ENCODE data around the gene YY2. TPM values are rescaled to one million over a fixed set of nuclear protein-coding genes. Genes with fewer than 3 reads are reported as not detected.

YY2 gene
- total and polyA plus RNA-seq, 9 of the 15 experiments (the other 6 are each of a cell fraction or from before 2014, with no cell fraction given): 0.77 to 2.2 (median 1.1) TPM

GRCh38 chrX:21811832-21812231, 44.0 kb upstream of the YY2 start (continued):
- TF ChIP-seq XRCC4 (IDR thresholded peaks at IDR 0.05; ENCODE audit: extremely low read depth, insufficient read depth, insufficient read length) (no peak), POLR2AphosphoS5 (IDR thresholded peaks at IDR 0.05; ENCODE audit: control insufficient read depth, insufficient read depth, low read depth, low read length) (no peak)

GRCh38 chrX:21812628-21813027, 43.2 kb upstream of the YY2 start:
- DNase-seq (ENCODE audit: extremely low read depth in 1 of 4, low spot score in 3 of 4): no peak
- Histone ChIP-seq H3K9me3 (replicated peaks; ENCODE audit: control insufficient read depth, insufficient read depth, low read depth, low read length) (no peaks in the 10 kb centered on the region), H3K36me3 (ENCODE audit: control insufficient read depth, insufficient read depth, low read length) (no peaks in the 10 kb centered on the region), H3K9ac (ENCODE audit: insufficient read depth in 1 of 2, low read depth in 2 of 2, low read length in 2 of 2) (no peak overlapping the region), H2AFZ (ENCODE audit: low read depth, low read length) (no peak overlapping the region), H3K4me2 (ENCODE audit: insufficient read depth, low read length) (no peak overlapping the region), H3K9me1 (ENCODE audit: control insufficient read depth, insufficient read depth, low read length) (no peaks in the 10 kb centered on the region), H3K79me2 (ENCODE audit: control insufficient read depth, insufficient read depth, low read length) (no peaks in the 10 kb centered on the region), H3K27ac (ENCODE audit: extremely low read depth, low read depth, low read length) (no peak overlapping the region), H3K4me3 (no peak overlapping the region), H3K27me3 (ENCODE audit: control insufficient read depth in 2 of 2, insufficient read depth in 2 of 2, low read length in 2 of 2) (no peaks in the 10 kb centered on the region), H4K20me1 (replicated peaks; ENCODE audit: control insufficient read depth, insufficient read depth, low read length) (no peaks in the 10 kb centered on the region), H3K4me1 (replicated peaks in 1 of 2; ENCODE audit: control insufficient read depth in 2 of 2, insufficient read depth in 2 of 2, low read length in 2 of 2) (no peaks in the 10 kb centered on the region)
- CTCF ChIA-PET (ENCODE audit: low intra/inter-chr PET ratio): no interaction called here
- intact Hi-C loops (cut with micrococcal nuclease) (no loop called here), in situ Hi-C loops (cut with MboI) (no loop called here)
- TF ChIP-seq RHOXF2B (CRISPR knock-in tag; conservative IDR thresholded peaks at IDR 0.05) (no peak), ZNF3 (CRISPR knock-in tag; IDR thresholded peaks at IDR 0.05) (no peak), ZBTB33 (CRISPR knock-in tag; IDR thresholded peaks at IDR 0.05) (no peak)
- FAIRE-seq: no peak
- WGBS (ENCODE audit: insufficient coverage, low coverage, missing lambda C conversion rate): 7% methylated on average over 2 of the region's 2 CpGs
- no TSS peak for BruUV-seq (replicated peaks)
- no peak for ATAC-seq
- POLR2A ChIA-PET: no interaction called here

Measured in K562 (cell line).